Measurements from ENCODE around the gene TRUB2. TPM values are rescaled to one million over a fixed set of nuclear protein-coding genes. Genes with fewer than 3 reads are reported as not detected.

The TRUB2 gene
- total RNA-seq, 1 donor from 2014 or later: 8.3 TPM

DNA sequence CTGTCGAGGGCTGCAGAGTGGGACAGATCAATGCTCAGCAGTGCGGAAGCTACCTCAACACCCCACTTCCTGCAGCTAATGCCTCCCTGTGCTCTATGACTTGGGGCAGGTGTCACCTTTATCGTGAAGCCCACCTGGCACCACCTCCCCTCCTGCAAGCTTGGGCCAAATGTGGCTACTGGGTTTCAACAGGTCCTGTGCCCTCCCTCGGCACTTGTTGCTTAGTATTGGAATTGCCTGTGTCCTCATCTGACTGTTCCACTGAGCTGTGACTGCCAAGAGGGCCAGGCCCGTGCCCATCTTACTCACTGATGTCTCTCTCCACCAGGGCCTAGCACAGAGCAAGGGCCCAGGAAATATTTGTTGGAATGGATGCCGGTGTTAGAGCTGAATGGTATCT lies 27.5 kb upstream of the TRUB2 start:
- H3F3A ChIP-seq (ENCODE audit: low read depth): no peaks in the 10 kb centered on the region
- no peak for DNase-seq (ENCODE audit: low spot score)
- no peak overlapping the region for H3K27ac ChIP-seq
- Mint-ChIP-seq H3K4me3 (no peak overlapping the region), H3K27ac (no peak overlapping the region), H3K9me3 (no peaks in the 10 kb centered on the region), H3K4me1 (no peaks in the 10 kb centered on the region), H3K27me3 (ENCODE audit: insufficient read depth, low read depth) (peaks cover 11% of the 10 kb centered on the region), H3K36me3 (peaks cover 17% of the 10 kb centered on the region)
- H3K9me3 ChIP-seq (ENCODE audit: low read depth): no peaks in the 10 kb centered on the region
- no peak overlapping the region for H2AFZ ChIP-seq (replicated peaks)
- no peaks in the 10 kb centered on the region for H3K79me2 ChIP-seq (ENCODE audit: low read depth)
- no peak overlapping the region for H3K4me3 ChIP-seq
- H3K4me2 ChIP-seq: no peak overlapping the region
- no peaks in the 10 kb centered on the region for H3K4me1 ChIP-seq
- H3K36me3 ChIP-seq: no peaks in the 10 kb centered on the region
- TF ChIP-seq, protein P1, sequence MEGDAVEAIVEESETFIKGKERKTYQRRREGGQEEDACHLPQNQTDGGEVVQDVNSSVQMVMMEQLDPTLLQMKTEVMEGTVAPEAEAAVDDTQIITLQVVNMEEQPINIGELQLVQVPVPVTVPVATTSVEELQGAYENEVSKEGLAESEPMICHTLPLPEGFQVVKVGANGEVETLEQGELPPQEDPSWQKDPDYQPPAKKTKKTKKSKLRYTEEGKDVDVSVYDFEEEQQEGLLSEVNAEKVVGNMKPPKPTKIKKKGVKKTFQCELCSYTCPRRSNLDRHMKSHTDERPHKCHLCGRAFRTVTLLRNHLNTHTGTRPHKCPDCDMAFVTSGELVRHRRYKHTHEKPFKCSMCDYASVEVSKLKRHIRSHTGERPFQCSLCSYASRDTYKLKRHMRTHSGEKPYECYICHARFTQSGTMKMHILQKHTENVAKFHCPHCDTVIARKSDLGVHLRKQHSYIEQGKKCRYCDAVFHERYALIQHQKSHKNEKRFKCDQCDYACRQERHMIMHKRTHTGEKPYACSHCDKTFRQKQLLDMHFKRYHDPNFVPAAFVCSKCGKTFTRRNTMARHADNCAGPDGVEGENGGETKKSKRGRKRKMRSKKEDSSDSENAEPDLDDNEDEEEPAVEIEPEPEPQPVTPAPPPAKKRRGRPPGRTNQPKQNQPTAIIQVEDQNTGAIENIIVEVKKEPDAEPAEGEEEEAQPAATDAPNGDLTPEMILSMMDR (IDR thresholded peaks at IDR 0.05): no peak
- TF ChIP-seq EZH2 (IDR thresholded peaks at IDR 0.05) (no peak), EZH2phosphoT487 (IDR thresholded peaks at IDR 0.05) (no peak)
- H4K20me1 ChIP-seq (ENCODE audit: low read depth): no peaks in the 10 kb centered on the region
- H3K27me3 ChIP-seq: no peaks in the 10 kb centered on the region
- H3K9ac ChIP-seq: no peak overlapping the region

DNA sequence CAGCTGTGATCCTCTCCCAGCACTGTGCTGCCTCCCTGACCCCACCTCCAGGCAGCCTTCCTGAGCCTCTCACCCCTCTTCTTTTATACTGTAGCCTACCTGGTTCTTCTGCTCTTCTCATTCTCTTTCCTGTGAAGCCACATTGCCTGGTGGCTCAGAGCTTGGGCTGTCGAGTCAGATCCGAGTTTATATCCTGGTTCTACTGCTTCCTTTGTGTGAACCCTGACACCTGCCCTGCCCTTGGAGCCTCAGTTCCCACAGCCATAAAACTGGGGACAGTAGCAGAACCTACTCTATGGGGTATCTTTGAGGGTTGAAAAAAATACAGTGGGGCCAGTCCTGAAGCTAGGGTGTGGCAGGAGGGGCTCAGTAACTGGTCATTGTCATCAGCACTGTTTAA lies 26.9 kb upstream of the TRUB2 start:
- Histone ChIP-seq H2AFZ (replicated peaks) (no peak overlapping the region), H3K27me3 (no peaks in the 10 kb centered on the region), H3K9ac (no peak overlapping the region), H3K4me2 (no peak overlapping the region), H3K4me1 (no peaks in the 10 kb centered on the region), H3K79me2 (ENCODE audit: low read depth) (no peaks in the 10 kb centered on the region), H3K27ac (no peak overlapping the region), H3F3A (ENCODE audit: low read depth) (no peaks in the 10 kb centered on the region), H3K9me3 (ENCODE audit: low read depth) (no peaks in the 10 kb centered on the region), H3K36me3 (no peaks in the 10 kb centered on the region), H3K4me3 (no peak overlapping the region), H4K20me1 (ENCODE audit: low read depth) (no peaks in the 10 kb centered on the region)
- no peaks in the 10 kb centered on the region for H3K9me3 Mint-ChIP-seq
- TF ChIP-seq EZH2phosphoT487 (IDR thresholded peaks at IDR 0.05) (no peak), EZH2 (IDR thresholded peaks at IDR 0.05) (no peak)
- TF ChIP-seq, protein P1 (IDR thresholded peaks at IDR 0.05): no peak
- H3K27me3 Mint-ChIP-seq (ENCODE audit: insufficient read depth, low read depth): peaks cover 10% of the 10 kb centered on the region
- no peaks in the 10 kb centered on the region for H3K4me1 Mint-ChIP-seq
- H3K36me3 Mint-ChIP-seq: peaks cover 18% of the 10 kb centered on the region
- no peak overlapping the region for H3K27ac Mint-ChIP-seq
- DNase-seq (ENCODE audit: low spot score): no peak
- H3K4me3 Mint-ChIP-seq: no peak overlapping the region

DNA sequence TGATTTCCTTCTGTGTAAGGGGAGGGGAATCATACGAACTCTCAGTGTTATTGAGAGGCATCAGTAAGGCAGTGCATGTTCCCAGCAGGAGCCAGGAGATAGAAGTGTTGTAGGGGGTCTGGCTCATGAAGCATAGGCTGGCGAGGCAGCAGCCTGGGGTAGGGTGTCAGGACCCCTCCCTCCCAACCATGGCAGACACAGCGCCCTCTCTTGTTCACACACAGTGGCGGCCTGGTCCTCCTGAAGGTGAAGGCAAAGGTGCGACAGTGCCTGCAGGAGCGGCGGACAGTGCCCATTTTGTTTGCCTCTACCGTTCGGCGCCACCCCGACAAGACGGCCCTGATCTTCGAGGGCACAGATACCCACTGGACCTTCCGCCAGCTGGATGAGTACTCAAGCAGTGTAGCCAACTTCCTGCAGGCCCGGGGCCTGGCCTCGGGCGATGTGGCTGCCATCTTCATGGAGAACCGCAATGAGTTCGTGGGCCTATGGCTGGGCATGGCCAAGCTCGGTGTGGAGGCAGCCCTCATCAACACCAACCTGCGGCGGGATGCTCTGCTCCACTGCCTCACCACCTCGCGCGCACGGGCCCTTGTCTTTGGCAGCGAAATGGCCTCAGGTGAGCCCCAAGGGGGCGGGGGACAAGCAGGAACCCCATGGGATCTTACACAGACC lies 22.8 kb upstream of the TRUB2 start:
- no peaks in the 10 kb centered on the region for H3K79me2 ChIP-seq (ENCODE audit: low read depth)
- no peaks in the 10 kb centered on the region for H3K36me3 ChIP-seq
- H3K4me1 ChIP-seq: no peaks in the 10 kb centered on the region
- Mint-ChIP-seq H3K27ac (no peak overlapping the region), H3K27me3 (ENCODE audit: insufficient read depth, low read depth) (peaks cover 4% of the 10 kb centered on the region), H3K9me3 (no peaks in the 10 kb centered on the region), H3K4me1 (peaks cover 5% of the 10 kb centered on the region), H3K4me3 (no peak overlapping the region), H3K36me3 (peaks cover 12% of the 10 kb centered on the region)
- TF ChIP-seq EZH2 (IDR thresholded peaks at IDR 0.05): no peak
- TF ChIP-seq, protein P1 (IDR thresholded peaks at IDR 0.05): no peak
- no peak for TF ChIP-seq EZH2phosphoT487 (IDR thresholded peaks at IDR 0.05)
- H3F3A ChIP-seq (ENCODE audit: low read depth): peaks cover 9% of the 10 kb centered on the region
- no peak overlapping the region for H3K9ac ChIP-seq
- no peak overlapping the region for H3K4me3 ChIP-seq
- H2AFZ ChIP-seq (replicated peaks): no peak overlapping the region
- H3K27me3 ChIP-seq: peaks cover 9% of the 10 kb centered on the region
- DNase-seq (ENCODE audit: low spot score): no peak
- peaks cover 18% of the 10 kb centered on the region for H4K20me1 ChIP-seq (ENCODE audit: low read depth)
- no peak overlapping the region for H3K4me2 ChIP-seq
- no peak overlapping the region for H3K27ac ChIP-seq
- no peaks in the 10 kb centered on the region for H3K9me3 ChIP-seq (ENCODE audit: low read depth)
